Measurements from ENCODE around the gene HSPB9.
A peak's percentile ranks its signal among the peaks of the same experiment; 100 is the strongest.
"Not testable (repeated sequence)": the region's sequence is repeated elsewhere in the genome, so short reads cannot be mapped to it uniquely, and the experiment has no call there.

Gene HSPB9

DNA sequence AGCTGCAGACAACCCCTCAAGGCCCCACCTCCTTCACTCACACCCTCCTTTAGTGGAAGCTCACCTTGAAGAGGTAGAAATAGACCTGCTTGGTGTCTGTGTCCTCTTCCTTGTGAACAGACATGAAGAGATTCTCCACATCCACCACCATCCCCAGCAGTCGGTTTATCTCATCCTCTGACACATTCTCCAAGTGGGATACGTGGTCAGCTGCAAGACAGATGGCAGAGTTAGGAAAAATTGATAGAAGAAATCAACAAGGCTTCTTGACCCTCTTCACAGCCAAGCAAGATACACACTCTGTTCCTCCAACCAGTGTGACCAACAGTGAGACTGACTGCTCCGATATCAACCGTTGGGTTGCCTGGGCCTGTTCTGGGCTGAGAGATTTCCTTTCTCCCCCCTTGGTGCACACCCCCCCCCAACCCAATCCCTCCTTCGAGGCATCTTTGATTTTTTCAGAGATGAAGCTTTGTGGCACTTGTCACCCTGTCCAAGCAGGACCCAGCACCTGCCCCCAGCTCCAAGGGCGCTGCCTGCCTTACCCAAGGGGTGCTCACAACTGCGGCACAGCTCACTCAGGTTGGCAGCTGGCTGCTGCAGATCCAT, 2.3 kb upstream of the HSPB9 start:
- DNase-seq: no peak

- DNase-seq: peak; percentile 79
Measured at GRCh38 chr17:42120770-42121769, 1.5 kb upstream of the HSPB9 start, which contains the start of gene KAT2A. Gene KAT2A (minus strand): TSS chr17:42121367. CDS start chr17:42121304, 63 bp downstream.

GRCh38 chr17:42124256-42124655, 1.7 kb downstream of the HSPB9 start:
- DNase-seq: no peak

DNA sequence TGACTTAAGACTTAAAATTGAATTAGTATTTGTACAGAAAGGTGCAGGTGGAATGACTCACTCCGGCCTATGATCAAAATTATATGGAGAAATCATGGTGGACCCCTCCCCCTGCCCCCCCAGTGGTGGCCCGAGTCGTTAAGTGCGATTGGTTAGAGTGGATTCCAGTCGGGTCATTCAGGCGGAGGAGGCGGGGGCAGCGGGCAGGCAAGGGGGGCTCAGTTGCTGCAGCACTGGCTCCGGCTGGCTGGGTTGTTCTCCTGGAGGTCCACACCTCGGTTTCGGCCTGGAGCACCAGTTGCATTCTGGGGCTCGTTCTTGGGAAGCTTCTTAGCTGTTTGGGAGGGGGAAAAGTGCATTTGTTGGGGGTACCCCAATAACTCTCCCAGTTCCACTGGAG, 3.0 kb downstream of the HSPB9 start:
- no peak for DNase-seq

DNA sequence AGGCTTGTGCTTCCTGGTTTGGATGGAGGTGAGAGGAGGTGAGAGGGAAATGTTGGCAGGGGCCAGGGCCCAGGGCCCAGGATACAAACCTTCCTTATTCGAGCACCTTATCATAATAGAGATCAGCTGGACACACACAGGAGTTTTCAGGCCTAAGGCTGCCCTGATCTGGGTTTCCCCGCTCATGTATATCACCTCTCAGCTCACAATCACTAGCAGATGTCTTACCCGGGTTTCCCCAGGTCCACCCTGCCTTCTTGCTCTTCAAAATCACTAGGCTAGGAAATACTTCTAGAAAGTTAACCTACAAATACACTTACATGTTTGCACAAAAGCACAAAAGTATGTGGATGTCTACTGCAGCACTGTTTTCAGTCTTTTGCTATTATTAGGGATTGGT, 4.2 kb downstream of the HSPB9 start:
- DNase-seq: no peak

DNA sequence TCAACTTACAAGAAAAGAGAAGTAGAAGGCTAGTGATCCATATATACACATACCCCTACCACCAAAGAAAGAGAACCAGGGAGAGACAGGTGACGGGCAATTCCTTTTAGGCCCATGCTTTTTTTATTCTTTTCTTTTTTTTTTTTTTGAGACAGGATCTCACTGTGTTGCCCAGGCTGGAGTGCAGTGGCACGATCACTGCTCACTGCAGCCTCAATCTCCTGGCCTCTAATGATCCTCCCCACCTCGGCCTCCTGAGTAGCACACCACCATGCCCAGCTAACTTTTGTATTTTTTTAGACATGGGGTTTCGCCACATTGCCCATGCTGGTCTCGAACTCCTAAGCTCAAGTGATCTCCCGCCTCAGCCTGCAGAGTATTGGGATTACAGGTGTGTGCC, 4.8 kb downstream of the HSPB9 start:
- no peak for DNase-seq

GRCh38 chr17:42129109-42129837, 6.7 kb downstream of the HSPB9 start:
- DNase-seq: no peak

DNA sequence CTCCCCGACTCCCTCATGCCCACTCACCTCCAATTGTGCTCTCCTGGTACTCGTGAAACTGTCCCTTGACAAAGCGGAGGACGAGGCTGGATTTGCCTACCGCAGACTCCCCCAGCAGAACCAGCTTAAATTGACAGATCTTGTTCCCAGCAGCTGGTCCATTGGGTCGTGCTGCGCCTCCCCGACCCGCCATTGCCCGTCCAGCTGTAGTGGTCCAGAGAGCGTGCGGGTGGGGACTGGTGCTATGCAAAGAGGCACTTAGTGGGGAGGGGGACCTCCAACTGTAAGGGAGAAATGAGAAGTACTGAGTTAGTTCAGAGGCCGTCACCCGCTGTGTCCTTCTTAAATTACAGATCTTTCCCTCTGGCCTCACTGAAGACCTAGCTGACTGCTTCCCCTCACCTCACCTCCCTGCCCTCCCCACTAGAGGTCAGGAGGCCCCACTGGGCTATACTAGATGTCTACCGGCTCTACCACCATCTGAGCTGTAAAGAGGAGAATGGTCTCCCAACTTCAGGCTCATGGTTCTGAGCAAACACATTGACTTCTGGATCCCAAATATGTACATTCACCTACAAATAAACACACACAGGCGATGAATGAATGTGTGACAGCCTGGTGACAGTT, 7.8 kb downstream of the HSPB9 start:
- DNase-seq: no peak

GRCh38 chr17:42131232-42131631, 8.6 kb downstream of the HSPB9 start:
- DNase-seq: no peak

GRCh38 chr17:42131981-42132432, 9.4 kb downstream of the HSPB9 start:
- no peak for DNase-seq

GRCh38 chr17:42132941-42133340, 10.3 kb downstream of the HSPB9 start:
- no peak for DNase-seq

GRCh38 chr17:42133461-42134041, 10.9 kb downstream of the HSPB9 start:
- peak; percentile 21 for DNase-seq

DNA sequence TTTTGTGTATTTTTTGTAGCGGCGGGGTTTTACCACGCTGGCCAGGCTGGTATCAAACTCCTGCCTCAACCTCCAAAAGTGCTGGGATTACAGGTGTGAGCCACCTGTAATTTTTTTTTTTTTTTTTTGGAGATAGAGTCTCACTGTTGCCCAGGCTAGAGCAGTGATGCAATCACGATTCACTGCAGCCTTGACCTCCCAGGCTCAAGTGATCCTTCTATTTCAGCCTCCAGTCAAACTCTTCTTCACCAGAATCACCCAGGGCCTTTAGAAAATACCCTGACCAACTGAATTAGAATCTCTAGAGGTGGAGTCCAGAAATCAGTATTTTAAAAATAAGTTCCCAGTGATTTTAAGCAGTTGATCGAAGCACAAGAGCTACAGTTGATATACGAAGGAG, 12.5 kb downstream of the HSPB9 start:
- DNase-seq: no peak

DNA sequence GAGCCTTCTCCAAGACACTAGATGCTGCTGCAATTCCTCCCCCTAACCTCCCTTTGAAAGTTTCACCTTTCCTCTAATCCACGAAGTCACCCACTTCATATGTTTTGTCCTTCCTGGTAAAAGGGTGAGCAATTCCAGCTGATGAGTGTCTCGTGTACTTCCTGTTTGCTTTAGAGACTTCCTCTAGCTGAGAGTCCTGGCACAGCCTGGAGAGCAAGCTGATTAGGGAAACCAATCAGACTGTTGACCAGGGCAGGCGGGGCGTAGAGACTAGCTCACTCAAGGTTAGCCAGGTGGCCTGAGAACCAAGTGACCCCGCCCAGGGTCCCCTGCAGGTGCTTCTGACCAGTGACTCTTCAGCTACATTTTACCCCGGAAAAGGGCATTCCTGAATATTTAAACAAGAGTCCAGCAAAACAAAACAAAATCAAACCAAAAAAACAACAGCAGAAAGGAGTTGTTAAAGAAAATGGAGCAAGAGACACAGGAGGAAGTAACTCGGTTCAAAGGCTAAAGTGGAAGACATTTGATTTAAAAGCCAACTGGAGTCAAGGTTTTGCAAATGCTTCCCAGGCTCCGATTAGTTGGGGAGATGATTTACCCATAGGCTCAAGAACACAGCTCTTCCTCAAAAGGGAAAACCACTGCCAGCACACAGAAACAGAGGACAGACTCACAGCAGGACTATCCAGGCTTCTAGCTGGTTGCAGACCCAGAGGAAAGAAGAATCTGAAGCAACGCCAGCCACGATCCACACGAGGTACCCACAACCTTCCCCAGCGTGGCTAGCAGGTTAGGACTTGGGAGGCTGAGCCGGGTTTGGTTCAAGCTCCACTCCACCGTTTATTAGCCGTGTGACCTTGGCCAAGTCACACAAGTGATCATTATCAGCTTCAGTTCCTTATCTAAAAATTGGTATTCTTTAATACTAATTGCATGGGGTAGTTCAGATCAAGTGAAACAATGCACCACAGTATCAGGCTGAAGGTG, 13.4 kb downstream of the HSPB9 start:
- no peak for DNase-seq

DNA sequence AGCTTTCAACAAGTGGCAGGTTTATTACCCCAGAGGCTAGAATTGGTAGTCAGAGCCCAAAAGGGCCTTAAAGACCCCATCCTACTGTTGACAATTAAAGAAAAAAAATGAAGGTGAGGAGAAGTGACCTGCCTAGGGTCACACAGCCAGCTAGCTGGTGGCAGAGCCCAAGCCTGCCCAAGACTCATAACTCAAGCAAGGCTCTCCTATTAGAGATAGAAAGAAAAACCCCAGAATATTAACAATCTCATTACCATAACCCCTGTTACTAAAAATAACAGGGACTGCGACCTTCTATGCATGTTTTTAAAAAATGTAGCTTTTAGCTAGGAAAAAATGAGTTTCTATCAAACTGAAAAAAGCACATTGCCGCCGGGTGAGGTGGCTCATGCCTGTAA, 14.0 kb downstream of the HSPB9 start:
- DNase-seq: no peak

- DNase-seq: no peak
Measured at GRCh38 chr17:42138749-42139492, 16.3 kb downstream of the HSPB9 start.

DNA sequence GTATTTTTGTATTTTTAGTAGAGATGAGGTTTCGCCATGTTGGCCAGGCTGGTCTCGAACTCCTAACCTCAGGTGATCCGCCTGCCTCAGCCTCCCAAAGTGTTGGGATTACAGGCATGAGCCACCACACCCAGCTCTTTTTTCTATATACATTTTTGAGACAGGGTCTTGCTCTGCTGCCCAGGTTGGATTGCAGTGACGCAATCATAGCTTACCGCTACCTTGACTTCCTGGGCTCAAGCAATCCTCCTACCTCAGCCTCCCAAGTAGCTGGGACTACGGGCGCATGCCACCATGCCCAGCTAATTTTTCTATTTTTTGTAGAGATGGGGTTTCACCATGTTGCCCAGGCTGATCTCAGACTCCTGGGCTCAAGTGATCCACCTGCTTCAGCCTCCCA, 18.1 kb downstream of the HSPB9 start:
- DNase-seq: not testable (repeated sequence)

DNA sequence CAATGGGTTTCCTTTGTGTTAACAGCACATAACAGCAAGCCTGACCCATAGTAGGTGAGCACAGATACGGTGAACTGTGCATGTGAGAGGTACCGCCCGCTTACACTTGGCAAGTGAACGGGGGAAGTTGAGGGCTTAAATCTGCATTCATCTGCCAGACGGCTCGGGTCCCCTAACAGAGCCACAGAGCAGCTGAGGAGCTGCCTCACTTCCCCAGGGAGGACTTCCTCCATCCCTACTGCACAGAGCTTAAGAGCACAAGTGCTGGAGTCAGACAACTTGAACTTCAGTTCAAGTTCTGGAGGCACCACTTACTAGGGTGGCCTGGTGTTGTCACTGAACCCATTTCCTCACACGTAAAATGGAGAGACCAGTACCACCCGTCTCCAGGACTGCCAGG, 18.8 kb downstream of the HSPB9 start:
- DNase-seq: no peak

- no peak for DNase-seq
Measured at GRCh38 chr17:42142371-42142896, 19.8 kb downstream of the HSPB9 start.

DNA sequence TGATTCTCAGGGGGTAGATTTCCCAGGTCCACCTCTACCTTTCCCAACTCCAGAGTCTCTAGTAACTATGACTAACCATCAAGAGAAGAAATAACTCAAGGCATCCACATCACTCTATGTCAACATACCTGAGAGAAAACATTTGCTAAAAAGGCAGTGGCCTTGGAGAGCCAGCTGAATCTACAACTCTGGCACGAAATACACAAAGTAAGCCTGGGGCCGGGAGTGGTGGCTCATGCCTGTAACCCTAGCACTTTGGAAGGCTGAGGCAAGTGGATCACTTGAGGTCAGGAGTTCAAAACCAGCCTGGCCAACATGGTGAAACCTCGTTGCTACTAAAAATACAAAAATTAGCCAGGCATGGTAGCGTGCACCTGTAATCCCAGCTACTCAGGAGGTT, 20.5 kb downstream of the HSPB9 start:
- not testable (repeated sequence) for DNase-seq
